ENCODE measurements around the gene TMEM219.

Gene TMEM219

GRCh38 chr16:29975134-29975538, 13.3 kb downstream of the TMEM219 start:
- TF ChIP-seq CTCF (conservative IDR thresholded peaks at IDR 0.05; ENCODE audit: low read length) (no peak), EZH2phosphoT487 (IDR thresholded peaks at IDR 0.05; ENCODE audit: borderline replicate concordance) (no peak)
- peak overlapping the region; percentile 96 for H3K9ac ChIP-seq (ENCODE audit: low read depth, low read length, poor library complexity, severe bottlenecking)

GRCh38 chr16:29975811-29976511, 14.1 kb downstream of the TMEM219 start:
- no peaks in the 10 kb centered on the region for H3K9me3 ChIP-seq (ENCODE audit: insufficient read depth, low read depth, low read length)
- H3K27me3 ChIP-seq (ENCODE audit: insufficient read depth, low read length, poor library complexity, severe bottlenecking), result no peaks in the 10 kb centered on the region
- H3F3A ChIP-seq (ENCODE audit: low read depth), result no peaks in the 10 kb centered on the region; the same call in 1 of the 2 replicates
- H3K4me2 ChIP-seq (ENCODE audit: low read depth, low read length, poor library complexity, severe bottlenecking), result peak overlapping the region; percentile 86
- TF ChIP-seq CTCF (conservative IDR thresholded peaks at IDR 0.05; ENCODE audit: low read length), result 0 out of 2 replicates have a peak, but pooled peaks have one; percentile 15
- no peak for TF ChIP-seq EZH2phosphoT487 (IDR thresholded peaks at IDR 0.05; ENCODE audit: borderline replicate concordance)
- peaks cover 42% of the 10 kb centered on the region for H3K4me1 ChIP-seq (ENCODE audit: insufficient read depth, low read length, poor library complexity, severe bottlenecking)
- no peak overlapping the region for H2AFZ ChIP-seq (ENCODE audit: low read length)
- no peaks in the 10 kb centered on the region for H3K9me2 ChIP-seq (replicated peaks; ENCODE audit: low read depth, low read length)
- H3K79me2 ChIP-seq (ENCODE audit: insufficient read depth, low read length), result peaks cover 52% of the 10 kb centered on the region
- peak overlapping the region; percentile 96 for H3K9ac ChIP-seq (ENCODE audit: low read depth, low read length, poor library complexity, severe bottlenecking)
- H3K4me3 ChIP-seq (ENCODE audit: low read length, poor library complexity, severe bottlenecking), result peak overlapping the region; percentile 97
- peaks cover 31% of the 10 kb centered on the region for H3K36me3 ChIP-seq (ENCODE audit: insufficient read depth, low read length)
- peaks cover 48% of the 10 kb centered on the region for H4K20me1 ChIP-seq (ENCODE audit: insufficient read depth, low read length, poor library complexity, severe bottlenecking)

More at GRCh38 chr16:29975134-29975538, 13.3 kb downstream of the TMEM219 start:
- Histone ChIP-seq H3K9me2 (replicated peaks; ENCODE audit: low read depth, low read length) (no peaks in the 10 kb centered on the region), H3F3A (ENCODE audit: low read depth) (no peaks in the 10 kb centered on the region; the same call in 1 of the 2 replicates), H3K4me3 (ENCODE audit: low read length, poor library complexity, severe bottlenecking) (peak overlapping the region; percentile 97), H2AFZ (ENCODE audit: low read length) (no peak overlapping the region), H3K9me3 (ENCODE audit: insufficient read depth, low read depth, low read length) (no peaks in the 10 kb centered on the region), H3K4me1 (ENCODE audit: insufficient read depth, low read length, poor library complexity, severe bottlenecking) (peaks cover 42% of the 10 kb centered on the region), H3K36me3 (ENCODE audit: insufficient read depth, low read length) (peaks cover 23% of the 10 kb centered on the region; the same call in 1 of the 2 replicates), H3K27me3 (ENCODE audit: insufficient read depth, low read length, poor library complexity, severe bottlenecking) (no peaks in the 10 kb centered on the region), H3K4me2 (ENCODE audit: low read depth, low read length, poor library complexity, severe bottlenecking) (peak overlapping the region; percentile 86), H3K79me2 (ENCODE audit: insufficient read depth, low read length) (peaks cover 52% of the 10 kb centered on the region), H4K20me1 (ENCODE audit: insufficient read depth, low read length, poor library complexity, severe bottlenecking) (peaks cover 48% of the 10 kb centered on the region)

GRCh38 chr16:29977063-29977825, 15.4 kb downstream of the TMEM219 start:
- peaks cover 48% of the 10 kb centered on the region for H4K20me1 ChIP-seq (ENCODE audit: insufficient read depth, low read length, poor library complexity, severe bottlenecking)
- no peak for TF ChIP-seq CTCF (conservative IDR thresholded peaks at IDR 0.05; ENCODE audit: low read length)
- no peak for TF ChIP-seq EZH2phosphoT487 (IDR thresholded peaks at IDR 0.05; ENCODE audit: borderline replicate concordance)
- H2AFZ ChIP-seq (ENCODE audit: low read length), result no peak overlapping the region
- H3K36me3 ChIP-seq (ENCODE audit: insufficient read depth, low read length), result peaks cover 43% of the 10 kb centered on the region
- H3K9ac ChIP-seq (ENCODE audit: low read depth, low read length, poor library complexity, severe bottlenecking), result peak overlapping the region; percentile 96
- H3K4me1 ChIP-seq (ENCODE audit: insufficient read depth, low read length, poor library complexity, severe bottlenecking), result peaks cover 42% of the 10 kb centered on the region
- H3K79me2 ChIP-seq (ENCODE audit: insufficient read depth, low read length), result peaks cover 52% of the 10 kb centered on the region
- no peaks in the 10 kb centered on the region for H3K9me2 ChIP-seq (replicated peaks; ENCODE audit: low read depth, low read length)
- peak overlapping the region; percentile 97 for H3K4me3 ChIP-seq (ENCODE audit: low read length, poor library complexity, severe bottlenecking)
- H3K4me2 ChIP-seq (ENCODE audit: low read depth, low read length, poor library complexity, severe bottlenecking), result peak overlapping the region; percentile 86
- H3F3A ChIP-seq (ENCODE audit: low read depth), result no peaks in the 10 kb centered on the region
- no peaks in the 10 kb centered on the region for H3K27me3 ChIP-seq (ENCODE audit: insufficient read depth, low read length, poor library complexity, severe bottlenecking)
- no peaks in the 10 kb centered on the region for H3K9me3 ChIP-seq (ENCODE audit: insufficient read depth, low read depth, low read length)

Measured in Loucy (cell line).